OCI-LY1 (cell line): ENCODE data around the gene PRR15L.

Source experiments
- H2AFZ ChIP-seq: fragments of 200-600 bp; sonication (generic), shearing (Covaris generic); 2 replicates; pipeline ENCODE4 v1.6.0; 2014; ENCODE audit warnings: antibody characterized with exemption, mild to moderate bottlenecking, low read length
- H3F3A ChIP-seq: fragments of 200-600 bp; sonication (generic), shearing (Covaris generic); 2 replicates; pipeline ENCODE4 v1.6.0; 2014; ENCODE audit warnings: mild to moderate bottlenecking, antibody characterized with exemption, low read length, moderate library complexity; ENCODE audit not compliant: insufficient read depth
- H3K27ac ChIP-seq: fragments of 200-600 bp; sonication (generic); 2 replicates; pipeline ENCODE4 v1.5.1; 2014; ENCODE audit warnings: low read length, mixed run types, mild to moderate bottlenecking, low read depth; ENCODE audit not compliant: poor library complexity, severe bottlenecking
- H3K27me3 ChIP-seq: fragments of 200-600 bp; sonication (generic); 2 replicates; pipeline ENCODE4 v1.6.0; 2014; ENCODE audit warnings: antibody characterized with exemption, mild to moderate bottlenecking, low read length, moderate library complexity; ENCODE audit not compliant: insufficient read depth
- H3K36me3 ChIP-seq: fragments of 200-600 bp; sonication (generic); 2 replicates; pipeline ENCODE4 v1.6.1; 2014; ENCODE audit warnings: mild to moderate bottlenecking, antibody characterized with exemption, low read length, moderate library complexity, mixed read lengths; ENCODE audit not compliant: insufficient read depth
- H3K4me1 ChIP-seq: fragments of 200-600 bp; sonication (generic); 2 replicates; pipeline ENCODE4 v1.5.1; 2014; ENCODE audit warnings: mild to moderate bottlenecking, low read length, moderate library complexity; ENCODE audit not compliant: insufficient read depth, severe bottlenecking
- H3K4me2 ChIP-seq: fragments of 200-600 bp; sonication (generic), shearing (Covaris generic); 2 replicates; pipeline ENCODE4 v1.6.1; 2014; ENCODE audit warnings: low read length
- H3K4me3 ChIP-seq: fragments of 200-600 bp; sonication (generic); 2 replicates; pipeline ENCODE4 v1.5.1; 2014; ENCODE audit warnings: low read length, low read depth, mild to moderate bottlenecking, mixed read lengths; ENCODE audit not compliant: poor library complexity, severe bottlenecking
- H3K79me2 ChIP-seq: fragments of 200-600 bp; shearing (Covaris generic); 2 replicates; pipeline ENCODE4 v1.6.1; 2016; ENCODE audit warnings: mixed run types, low read length, mixed read lengths; ENCODE audit not compliant: insufficient read depth
- H3K9ac ChIP-seq: fragments of 200-600 bp; sonication (generic), shearing (Covaris generic); 2 replicates; pipeline ENCODE4 v1.6.1; 2014; ENCODE audit warnings: mild to moderate bottlenecking, low read length, mixed read lengths
- H3K9me2 ChIP-seq: fragments of 200-600 bp; sonication (generic), shearing (Covaris generic); 2 replicates; pipeline ENCODE4 v1.6.1; 2014; ENCODE audit warnings: low read depth, mild to moderate bottlenecking, low read length, mixed read lengths
- H3K9me3 ChIP-seq: fragments of 200-600 bp; shearing (Covaris generic); 2 replicates; pipeline ENCODE4 v1.6.1; 2014; ENCODE audit warnings: low read length, mixed read lengths
- H4K20me1 ChIP-seq: fragments of 200-600 bp; sonication (generic), shearing (Covaris generic); 2 replicates; pipeline ENCODE4 v1.6.0; 2016; ENCODE audit warnings: mild to moderate bottlenecking, low read length; ENCODE audit not compliant: insufficient read depth
- CTCF ChIP-seq: fragments of 200-600 bp; sonication (generic), shearing (Covaris generic); IDR thresholded peaks from 2 replicates; pipeline ENCODE4 v1.5.1; 2017; ENCODE audit warnings: mild to moderate bottlenecking, antibody characterized with exemption, low read length, moderate library complexity, mixed read lengths
- EZH2 ChIP-seq: fragments of 200-600 bp; sonication (generic), shearing (Covaris generic); IDR thresholded peaks from 2 replicates; pipeline ENCODE4 v1.8.0; 2017; ENCODE audit warnings: borderline replicate concordance, mixed run types, mild to moderate bottlenecking, antibody characterized with exemption, low read length, moderate library complexity, mixed read lengths

PRR15L gene

GRCh38 chr17:47957591-47958490 lies at the start of gene PRR15L:
TSS of gene PRR15L (minus strand) at chr17:47957883. CDS start at chr17:47953234, 4,649 bp downstream.
- no peak for TF ChIP-seq EZH2
- TF ChIP-seq CTCF: no peak
- Histone ChIP-seq H3K36me3 (no peaks in the 10 kb centered on the region; the same call in 1 of the 2 replicates), H2AFZ (no peak within 1 kb of the TSS), H3K4me2 (no peak within 1 kb of the TSS), H3K27ac (no peak within 1 kb of the TSS), H3K9ac (no peak within 1 kb of the TSS), H3K4me3 (no peak within 1 kb of the TSS), H3K27me3 (no peaks in the 10 kb centered on the region), H3K79me2 (no peaks in the 10 kb centered on the region), H3F3A (no peaks in the 10 kb centered on the region), H3K9me2 (no peaks in the 10 kb centered on the region), H3K4me1 (no peaks in the 10 kb centered on the region), H3K9me3 (no peaks in the 10 kb centered on the region), H4K20me1 (no peaks in the 10 kb centered on the region)

GRCh38 chr17:48006936-48007709 lies 49.4 kb upstream of the PRR15L start:
- H3K27ac ChIP-seq: no peak overlapping the region

GRCh38 chr17:48004983-48005382 lies 47.3 kb upstream of the PRR15L start:
- no peaks in the 10 kb centered on the region for H3K9me3 ChIP-seq
- no peak overlapping the region for H3K4me2 ChIP-seq
- H3K27me3 ChIP-seq: no peaks in the 10 kb centered on the region; the same call in 1 of the 2 replicates
- no peaks in the 10 kb centered on the region for H3K79me2 ChIP-seq
- H3K27ac ChIP-seq: no peak overlapping the region
- H3F3A ChIP-seq: no peaks in the 10 kb centered on the region
- H3K9ac ChIP-seq: no peak overlapping the region
- H2AFZ ChIP-seq: no peak overlapping the region
- no peak overlapping the region for H3K4me3 ChIP-seq
- no peaks in the 10 kb centered on the region for H3K36me3 ChIP-seq
- H4K20me1 ChIP-seq: no peaks in the 10 kb centered on the region
- H3K4me1 ChIP-seq: peaks cover 8% of the 10 kb centered on the region
- no peaks in the 10 kb centered on the region for H3K9me2 ChIP-seq
- no peak for TF ChIP-seq EZH2
- TF ChIP-seq CTCF: no peak

More at GRCh38 chr17:48006936-48007709, 49.4 kb upstream of the PRR15L start:
- Histone ChIP-seq H3K4me2 (no peak overlapping the region), H3K9ac (no peak overlapping the region), H3F3A (no peaks in the 10 kb centered on the region), H4K20me1 (no peaks in the 10 kb centered on the region), H3K36me3 (no peaks in the 10 kb centered on the region), H3K9me3 (no peaks in the 10 kb centered on the region), H3K9me2 (no peaks in the 10 kb centered on the region), H2AFZ (no peak overlapping the region), H3K27me3 (no peaks in the 10 kb centered on the region; the same call in 1 of the 2 replicates), H3K79me2 (no peaks in the 10 kb centered on the region), H3K4me1 (peaks cover 18% of the 10 kb centered on the region), H3K4me3 (no peak overlapping the region)
- TF ChIP-seq EZH2 (no peak), CTCF (no peak)
